ENCODE data around the gene DPF3.

GRCh38 chr14:72701605-72702004 is 192.3 kb downstream of the DPF3 start:
- TF ChIP-seq CTCF (IDR thresholded peaks at IDR 0.05) (no peak), POLR2AphosphoS5 (IDR thresholded peaks at IDR 0.05) (no peak)

All from suprapubic skin (tissue), 3 donors.